GM23338 (cell line): ENCODE data around the gene PAM. TPM values are rescaled to one million over a fixed set of nuclear protein-coding genes. Genes with fewer than 3 reads are reported as not detected.

Source experiments
- ATAC-seq: fragments of 200-7000 bp; cut with Tn5 transposase; 3 replicates; pipeline ENCODE4 v1.9.1; 2020
- DNase-seq: peaks from one replicate; pipeline ENCODE4 v3.0.0-alpha.2; 2015; ENCODE audit warnings: low spot score
- H2AFZ ChIP-seq: fragments of 200-600 bp; sonication (generic); 2 replicates; pipeline ENCODE4 v1.8.0; 2016; ENCODE audit warnings: antibody characterized with exemption, mild to moderate bottlenecking, moderate library complexity
- H3F3A ChIP-seq: fragments of 200-600 bp; sonication (generic); replicated peaks from 2 replicates; pipeline ENCODE4 v1.8.0; 2017; ENCODE audit warnings: antibody characterized with exemption, mixed run types, low read depth
- H3K27ac ChIP-seq: fragments of 200-600 bp; sonication (generic); 2 replicates; pipeline ENCODE4 v1.6.1; 2016; ENCODE audit warnings: low read depth
- H3K27me3 ChIP-seq: fragments of 200-600 bp; sonication (generic); 2 replicates; pipeline ENCODE4 v1.8.0; 2016; ENCODE audit warnings: mild to moderate bottlenecking, mixed run types, moderate library complexity; ENCODE audit not compliant: insufficient read depth
- H3K36me3 ChIP-seq: fragments of 200-600 bp; sonication (generic); 2 replicates; pipeline ENCODE4 v1.8.0; 2016; ENCODE audit warnings: mild to moderate bottlenecking; ENCODE audit not compliant: insufficient read depth
- H3K4me1 ChIP-seq: fragments of 200-600 bp; sonication (generic); 2 replicates; pipeline ENCODE4 v1.8.0; 2016; ENCODE audit warnings: mild to moderate bottlenecking, moderate library complexity; ENCODE audit not compliant: insufficient read depth
- H3K4me2 ChIP-seq: fragments of 200-600 bp; sonication (generic); 2 replicates; pipeline ENCODE4 v1.7.1; 2017; ENCODE audit warnings: mixed run types
- H3K4me3 ChIP-seq: fragments of 200-600 bp; sonication (generic); 2 replicates; pipeline ENCODE4 v1.6.1; 2016; ENCODE audit warnings: mixed run types
- H3K79me2 ChIP-seq: fragments of 200-600 bp; sonication (generic); replicated peaks from 2 replicates; pipeline ENCODE4 v1.8.0; 2017; ENCODE audit warnings: mild to moderate bottlenecking; ENCODE audit not compliant: insufficient read depth
- H3K9me2 ChIP-seq: fragments of 200-600 bp; sonication (generic); 2 replicates; pipeline ENCODE4 v1.8.0; 2017; ENCODE audit not compliant: insufficient read depth
- H4K20me1 ChIP-seq: fragments of 200-600 bp; sonication (generic); replicated peaks from 2 replicates; pipeline ENCODE4 v1.8.0; 2017; ENCODE audit warnings: mild to moderate bottlenecking; ENCODE audit not compliant: insufficient read depth
- H3K27ac Mint-ChIP-seq: 2 replicates; pipeline ENCODE4 v1.8.0; 2020; ENCODE audit warnings: inconsistent platforms, mild to moderate bottlenecking, moderate library complexity, mixed read lengths
- H3K27me3 Mint-ChIP-seq: 3 replicates; pipeline ENCODE4 v1.8.0; 2022; ENCODE audit warnings: low read depth, mild to moderate bottlenecking, moderate library complexity, mixed read lengths, inconsistent platforms; ENCODE audit not compliant: insufficient read depth, poor library complexity
- H3K36me3 Mint-ChIP-seq: 3 replicates; pipeline ENCODE4 v1.8.0; 2021; ENCODE audit warnings: low read depth, mild to moderate bottlenecking, inconsistent platforms, moderate library complexity, mixed read lengths
- H3K4me1 Mint-ChIP-seq: 3 replicates; pipeline ENCODE4 v1.8.0; 2020; ENCODE audit warnings: mild to moderate bottlenecking, inconsistent platforms, mixed read lengths
- H3K4me3 Mint-ChIP-seq: 3 replicates; pipeline ENCODE4 v1.8.0; 2021; ENCODE audit warnings: moderate library complexity, mild to moderate bottlenecking, inconsistent platforms, mixed read lengths
- H3K9me3 Mint-ChIP-seq: 3 replicates; pipeline ENCODE4 v1.8.0; 2020; ENCODE audit warnings: moderate library complexity, mild to moderate bottlenecking, inconsistent platforms, mixed read lengths
- CTCF ChIP-seq, 2 experiments: fragments of 200-600 bp in 1 of 2; sonication (generic) in 1 of 2; conservative IDR thresholded peaks; 2 replicates each; pipeline versions ENCODE4 v1.5.1 to v1.6.1; 2016 to 2017; ENCODE audit warnings: antibody characterized with exemption in 2 of 2, low read depth in 2 of 2, mild to moderate bottlenecking in 2 of 2, moderate library complexity in 1 of 2
- ETS1 ChIP-seq: IDR thresholded peaks from 2 replicates; pipeline ENCODE4 v1.6.1; 2016; ENCODE audit warnings: antibody characterized with exemption
- EZH2 ChIP-seq: fragments of 200-600 bp; sonication (generic); IDR thresholded peaks from one replicate; pipeline ENCODE4 v1.8.0; 2017; ENCODE audit warnings: antibody characterized with exemption, mild to moderate bottlenecking, low read depth; ENCODE audit not compliant: unreplicated experiment
- JUNB ChIP-seq: IDR thresholded peaks from one replicate; pipeline ENCODE4 v1.6.1; 2016; ENCODE audit warnings: antibody characterized with exemption; ENCODE audit not compliant: unreplicated experiment
- REST ChIP-seq: IDR thresholded peaks from one replicate; pipeline ENCODE4 v1.6.1; 2018; ENCODE audit warnings: antibody characterized with exemption; ENCODE audit not compliant: unreplicated experiment
- STAT1 ChIP-seq: IDR thresholded peaks from one replicate; pipeline ENCODE4 v1.6.1; 2016; ENCODE audit warnings: antibody characterized with exemption; ENCODE audit not compliant: unreplicated experiment
- ZNF331 ChIP-seq: fragments of 250-450 bp; sonication (Bioruptor Pico); IDR thresholded peaks from 2 replicates; pipeline ENCODE4 v1.5.0; 2020; ENCODE audit warnings: low read depth, mild to moderate bottlenecking, moderate library complexity
- ZNF462 ChIP-seq: fragments of 250-450 bp; sonication (Bioruptor Pico); IDR thresholded peaks from 2 replicates; pipeline ENCODE4 v1.5.0; 2020; ENCODE audit warnings: mild to moderate bottlenecking, moderate library complexity
- polyA plus RNA-seq: library from polyadenylated mRNA; unstranded; fragments of >200 nt; fragmentation: Nextera tagmentation; extraction: Ambion mirVana; gene quantifications from 2 replicates; pipeline ENCODE4 v1.2.1, GENCODE V29; 2016
- total RNA-seq: library from RNA; depleted of rRNA; stranded (reverse); fragments of >200 nt; shearing (Covaris generic); gene quantifications from 2 replicates; pipeline ENCODE4 v1.2.3, GENCODE V29; 2014

The PAM gene
- total and polyA plus RNA-seq, 2 experiments from 2014 or later: 33.9 to 79.4 TPM

- TF ChIP-seq REST: no peak
- TF ChIP-seq EZH2: no peak
- TF ChIP-seq JUNB: no peak
- TF ChIP-seq CTCF (conservative IDR thresholded peaks at IDR 0.05; ENCODE audit: low read depth in 2 of 2): no peak
- TF ChIP-seq ZNF331 (CRISPR knock-in tag): no peak
Observed at GRCh38 chr5:103034662-103035392, 279.7 kb downstream of the PAM start (continued).

- no peak overlapping the region for H3K4me3 Mint-ChIP-seq
- peaks cover 18% of the 10 kb centered on the region for H3K9me3 Mint-ChIP-seq
- no peak for DNase-seq
- Histone ChIP-seq H2AFZ (no peak overlapping the region), H3K4me3 (no peak overlapping the region), H3K27ac (no peak overlapping the region), H4K20me1 (no peaks in the 10 kb centered on the region), H3F3A (no peaks in the 10 kb centered on the region), H3K4me2 (no peak overlapping the region), H3K79me2 (no peaks in the 10 kb centered on the region), H3K4me1 (no peaks in the 10 kb centered on the region), H3K36me3 (no peaks in the 10 kb centered on the region), H3K27me3 (no peaks in the 10 kb centered on the region), H3K9me2 (no peaks in the 10 kb centered on the region)
- peaks cover 21% of the 10 kb centered on the region; the same call in 1 of the 3 replicates for H3K36me3 Mint-ChIP-seq
- ATAC-seq: no peak
- H3K4me1 Mint-ChIP-seq: no peaks in the 10 kb centered on the region
- H3K27ac Mint-ChIP-seq: no peak overlapping the region
- H3K27me3 Mint-ChIP-seq: peaks cover 2% of the 10 kb centered on the region
- TF ChIP-seq ZNF462 (no peak), ETS1 (no peak), JUNB (no peak), ZNF331 (CRISPR knock-in tag) (no peak), STAT1 (no peak), CTCF (conservative IDR thresholded peaks at IDR 0.05; ENCODE audit: low read depth in 2 of 2) (no peak)
Observed at GRCh38 chr5:103035701-103036100, 280.6 kb downstream of the PAM start.
